ENCODE results near the gene ARHGEF12.

DNA sequence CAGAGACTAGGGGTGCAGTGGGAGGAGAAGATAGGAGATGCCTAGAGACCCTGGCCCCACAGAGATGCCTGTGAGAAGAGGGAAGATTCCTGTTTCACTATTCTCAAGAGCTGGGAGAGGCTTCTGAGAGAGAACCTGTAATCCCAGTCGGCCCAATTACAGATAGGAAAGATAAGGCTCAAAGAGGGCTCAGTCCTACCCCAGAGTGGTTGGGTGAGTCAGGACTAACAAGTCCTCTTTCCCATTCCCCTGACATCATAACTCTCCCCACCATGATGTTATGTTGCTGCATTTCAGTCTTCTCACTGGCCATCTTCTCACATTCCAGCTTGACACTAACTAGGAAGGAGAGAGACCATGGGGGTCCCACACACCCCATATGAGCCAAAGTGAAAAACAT, 17.9 kb downstream of the ARHGEF12 start:
- TF ChIP-seq EZH2 (IDR thresholded peaks at IDR 0.05; ENCODE audit: low read depth, unreplicated experiment), result no peak
- TF ChIP-seq CTCF (conservative IDR thresholded peaks at IDR 0.05; ENCODE audit: low read depth in 2 of 2), result no peak
- TF ChIP-seq POLR2AphosphoS5 (IDR thresholded peaks at IDR 0.05; ENCODE audit: low read depth), result no peak
- no peak for TF ChIP-seq ZNF114 (CRISPR knock-in tag; IDR thresholded peaks at IDR 0.05)
- TF ChIP-seq, protein P1, sequence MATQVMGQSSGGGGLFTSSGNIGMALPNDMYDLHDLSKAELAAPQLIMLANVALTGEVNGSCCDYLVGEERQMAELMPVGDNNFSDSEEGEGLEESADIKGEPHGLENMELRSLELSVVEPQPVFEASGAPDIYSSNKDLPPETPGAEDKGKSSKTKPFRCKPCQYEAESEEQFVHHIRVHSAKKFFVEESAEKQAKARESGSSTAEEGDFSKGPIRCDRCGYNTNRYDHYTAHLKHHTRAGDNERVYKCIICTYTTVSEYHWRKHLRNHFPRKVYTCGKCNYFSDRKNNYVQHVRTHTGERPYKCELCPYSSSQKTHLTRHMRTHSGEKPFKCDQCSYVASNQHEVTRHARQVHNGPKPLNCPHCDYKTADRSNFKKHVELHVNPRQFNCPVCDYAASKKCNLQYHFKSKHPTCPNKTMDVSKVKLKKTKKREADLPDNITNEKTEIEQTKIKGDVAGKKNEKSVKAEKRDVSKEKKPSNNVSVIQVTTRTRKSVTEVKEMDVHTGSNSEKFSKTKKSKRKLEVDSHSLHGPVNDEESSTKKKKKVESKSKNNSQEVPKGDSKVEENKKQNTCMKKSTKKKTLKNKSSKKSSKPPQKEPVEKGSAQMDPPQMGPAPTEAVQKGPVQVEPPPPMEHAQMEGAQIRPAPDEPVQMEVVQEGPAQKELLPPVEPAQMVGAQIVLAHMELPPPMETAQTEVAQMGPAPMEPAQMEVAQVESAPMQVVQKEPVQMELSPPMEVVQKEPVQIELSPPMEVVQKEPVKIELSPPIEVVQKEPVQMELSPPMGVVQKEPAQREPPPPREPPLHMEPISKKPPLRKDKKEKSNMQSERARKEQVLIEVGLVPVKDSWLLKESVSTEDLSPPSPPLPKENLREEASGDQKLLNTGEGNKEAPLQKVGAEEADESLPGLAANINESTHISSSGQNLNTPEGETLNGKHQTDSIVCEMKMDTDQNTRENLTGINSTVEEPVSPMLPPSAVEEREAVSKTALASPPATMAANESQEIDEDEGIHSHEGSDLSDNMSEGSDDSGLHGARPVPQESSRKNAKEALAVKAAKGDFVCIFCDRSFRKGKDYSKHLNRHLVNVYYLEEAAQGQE (IDR thresholded peaks at IDR 0.05; ENCODE audit: unreplicated experiment), result no peak
